Neural cell (in vitro differentiated cells): Measurements from ENCODE around the gene EXOSC3.

Experiments used
- CTCF ChIP-seq: fragments of 450-650 bp; IDR thresholded peaks from 2 replicates; pipeline ENCODE4 v1.5.1; 2014; ENCODE audit warnings: antibody characterized with exemption, mild to moderate bottlenecking, moderate library complexity; ENCODE audit not compliant: poor library complexity, severe bottlenecking
- EP300 ChIP-seq: fragments of 450-650 bp; conservative IDR thresholded peaks from 2 replicates; pipeline ENCODE4 v1.6.1; 2014; ENCODE audit warnings: antibody characterized with exemption, mild to moderate bottlenecking, moderate library complexity; ENCODE audit not compliant: poor library complexity, severe bottlenecking
- EZH2 ChIP-seq: fragments of 200-600, 300-800 bp; shearing (Covaris generic), sonication (generic); IDR thresholded peaks from 2 replicates; pipeline ENCODE4 v1.6.1; 2014; ENCODE audit warnings: antibody characterized with exemption, low read length, borderline replicate concordance, mild to moderate bottlenecking; ENCODE audit not compliant: insufficient read depth, poor library complexity, severe bottlenecking
- MXI1 ChIP-seq: fragments of 450-650 bp; conservative IDR thresholded peaks from 2 replicates; pipeline ENCODE4 v1.6.1; 2014; ENCODE audit warnings: antibody characterized with exemption, mild to moderate bottlenecking; ENCODE audit not compliant: poor library complexity, severe bottlenecking
- POLR2AphosphoS5 ChIP-seq: IDR thresholded peaks from 2 replicates; pipeline ENCODE4 v1.6.1; 2012
- RAD21 ChIP-seq: fragments of 450-650 bp; conservative IDR thresholded peaks from 2 replicates; pipeline ENCODE4 v1.6.1; 2014; ENCODE audit warnings: antibody characterized with exemption, mild to moderate bottlenecking, moderate library complexity
- REST ChIP-seq: IDR thresholded peaks from 2 replicates; pipeline ENCODE4 v1.6.1; 2012; ENCODE audit warnings: borderline replicate concordance
- SMC3 ChIP-seq: fragments of 450-650 bp; conservative IDR thresholded peaks from 2 replicates; pipeline ENCODE4 v1.6.1; 2014; ENCODE audit warnings: antibody characterized with exemption, mild to moderate bottlenecking, moderate library complexity; ENCODE audit not compliant: poor library complexity
- TAF1 ChIP-seq: IDR thresholded peaks from 2 replicates; pipeline ENCODE4 v1.6.1; 2012; ENCODE audit warnings: low read depth

GRCh38 chr9:37787059-37787458 is 2.2 kb upstream of the EXOSC3 start:
- TF ChIP-seq RAD21 (no peak), CTCF (no peak), EZH2 (no peak), TAF1 (no peak), POLR2AphosphoS5 (no peak), REST (no peak), MXI1 (no peak), EP300 (no peak), SMC3 (no peak)
